WTC11 (cell line): Measurements from ENCODE around the gene CPEB3. TPM values are rescaled to one million over a fixed set of nuclear protein-coding genes. Genes with fewer than 3 reads are reported as not detected.

ENCODE experiments used
- ATAC-seq: fragments of 200-7000 bp; cut with Tn5 transposase; 2 replicates; pipeline ENCODE4 v1.10.0; 2021; ENCODE audit warnings: mild to moderate bottlenecking, moderate library complexity
- CTCF ChIA-PET: fragments of 300-600 bp; sonication (Branson Sonifier 250); formaldehyde crosslinking; loops from one replicate; lab custom pipeline; 2021; ENCODE audit warnings: antibody characterized with exemption; lab: Charles Lee
- POLR2A ChIA-PET: fragments of 350-600 bp; sonication (Branson Sonifier 250); formaldehyde crosslinking; loops from one replicate; lab custom pipeline; 2021; ENCODE audit warnings: antibody characterized with exemption; lab: Charles Lee
- DNase-seq: peaks from one replicate; pipeline ENCODE4 v3.0.0; 2021; ENCODE audit warnings: low spot score
- H3K27ac Mint-ChIP-seq: 2 replicates; pipeline ENCODE4 v1.8.0; 2021; ENCODE audit warnings: mixed read lengths
- H3K27me3 Mint-ChIP-seq: 2 replicates; pipeline ENCODE4 v1.8.0; 2021; ENCODE audit warnings: low read depth, mild to moderate bottlenecking, moderate library complexity, mixed read lengths
- H3K36me3 Mint-ChIP-seq: 2 replicates; pipeline ENCODE4 v1.8.0; 2021; ENCODE audit warnings: mixed read lengths
- H3K4me1 Mint-ChIP-seq: 2 replicates; pipeline ENCODE4 v1.8.0; 2022; ENCODE audit warnings: mixed read lengths
- H3K4me3 Mint-ChIP-seq: 2 replicates; pipeline ENCODE4 v1.8.0; 2021; ENCODE audit warnings: mild to moderate bottlenecking, moderate library complexity, mixed read lengths
- H3K9me3 Mint-ChIP-seq: 2 replicates; pipeline ENCODE4 v1.8.0; 2021; ENCODE audit warnings: mixed read lengths
- ATF3 ChIP-seq: sonication (generic); formaldehyde crosslinking; conservative IDR thresholded peaks from 2 replicates; pipeline ENCODE4 v1.8.1; 2022; ENCODE audit warnings: mild to moderate bottlenecking, missing genetic modification reagents
- CTCF ChIP-seq: fragments of 200-600 bp; IDR thresholded peaks from 2 replicates; pipeline ENCODE4 v1.8.0; 2022; ENCODE audit warnings: antibody characterized with exemption
- E2F4 ChIP-seq: sonication (generic); formaldehyde crosslinking; IDR thresholded peaks from 2 replicates; pipeline ENCODE4 v1.8.1; 2022; ENCODE audit warnings: low read depth, mild to moderate bottlenecking, moderate library complexity, missing genetic modification reagents, borderline replicate concordance
- ELF4 ChIP-seq: sonication (generic); formaldehyde crosslinking; IDR thresholded peaks from 2 replicates; pipeline ENCODE4 v1.8.1; 2022; ENCODE audit warnings: low read depth, mild to moderate bottlenecking, moderate library complexity, missing genetic modification reagents
- ETV6 ChIP-seq: sonication (generic); formaldehyde crosslinking; IDR thresholded peaks from 2 replicates; pipeline ENCODE4 v1.8.1; 2022; ENCODE audit warnings: mild to moderate bottlenecking, missing genetic modification reagents
- FOXP1 ChIP-seq: sonication (generic); formaldehyde crosslinking; IDR thresholded peaks from 2 replicates; pipeline ENCODE4 v1.8.0; 2022; ENCODE audit warnings: missing genetic modification reagents, mild to moderate bottlenecking, moderate library complexity, borderline replicate concordance
- GABPB1 ChIP-seq: sonication (generic); formaldehyde crosslinking; IDR thresholded peaks from 2 replicates; pipeline ENCODE4 v1.8.1; 2023; ENCODE audit warnings: mild to moderate bottlenecking, missing genetic modification reagents
- GRHL2 ChIP-seq: fragments of 250-450 bp; sonication (Bioruptor Pico); IDR thresholded peaks from 2 replicates; pipeline ENCODE4 v1.8.0; 2022; ENCODE audit warnings: mild to moderate bottlenecking, moderate library complexity; ENCODE audit not compliant: insufficient replicate concordance, severe bottlenecking
- JAZF1 ChIP-seq: fragments of 250-450 bp; sonication (Bioruptor Pico); IDR thresholded peaks from 2 replicates; pipeline ENCODE4 v1.9.0; 2021; ENCODE audit warnings: moderate library complexity, mild to moderate bottlenecking, inconsistent platforms
- PREB ChIP-seq: sonication (generic); formaldehyde crosslinking; IDR thresholded peaks from 2 replicates; pipeline ENCODE4 v1.8.1; 2022; ENCODE audit warnings: mild to moderate bottlenecking, missing genetic modification reagents, moderate library complexity, borderline replicate concordance
- RORB ChIP-seq: fragments of 250-450 bp; sonication (Bioruptor Pico); IDR thresholded peaks from 2 replicates; pipeline ENCODE4 v1.9.0; 2021; ENCODE audit warnings: mild to moderate bottlenecking
- SMAD3 ChIP-seq: sonication (generic); formaldehyde crosslinking; IDR thresholded peaks from 2 replicates; pipeline ENCODE4 v1.8.0; 2022; ENCODE audit warnings: missing genetic modification reagents, mild to moderate bottlenecking, borderline replicate concordance
- SMAD4 ChIP-seq: sonication (generic); formaldehyde crosslinking; IDR thresholded peaks from 2 replicates; pipeline ENCODE4 v1.8.0; 2022; ENCODE audit warnings: mild to moderate bottlenecking, missing genetic modification reagents
- TCF7 ChIP-seq: sonication (generic); formaldehyde crosslinking; IDR thresholded peaks from 2 replicates; pipeline ENCODE4 v1.8.0; 2022; ENCODE audit warnings: mild to moderate bottlenecking, low read depth, missing genetic modification reagents, moderate library complexity
- ZBTB21 ChIP-seq: sonication (generic); formaldehyde crosslinking; IDR thresholded peaks from 2 replicates; pipeline ENCODE4 v1.8.1; 2023; ENCODE audit warnings: mild to moderate bottlenecking, missing genetic modification reagents, borderline replicate concordance
- ZNF416 ChIP-seq: fragments of 250-450 bp; sonication (Bioruptor Pico); IDR thresholded peaks from 2 replicates; pipeline ENCODE4 v1.9.0; 2021; ENCODE audit warnings: mild to moderate bottlenecking, inconsistent platforms
- ZNF423 ChIP-seq: fragments of 250-450 bp; sonication (Bioruptor Pico); IDR thresholded peaks from 2 replicates; pipeline ENCODE4 v2.1.2; 2022; ENCODE audit warnings: mild to moderate bottlenecking, moderate library complexity
- ZSCAN18 ChIP-seq: fragments of 250-450 bp; sonication (Bioruptor Pico); IDR thresholded peaks from 2 replicates; pipeline ENCODE4 v2.1.2; 2022; ENCODE audit warnings: mild to moderate bottlenecking, moderate library complexity
- total RNA-seq: library from RNA; stranded (reverse); gene quantifications from 3 replicates; pipeline ENCODE4 v1.2.3, GENCODE V29; 2021

The CPEB3 gene
- total RNA-seq, 1 experiment from 2014 or later: 2.4 TPM

GRCh38 chr10:92091965-92092364, 198.9 kb downstream of the CPEB3 start:
- peaks cover 39% of the 10 kb centered on the region for H3K4me1 Mint-ChIP-seq
- H3K36me3 Mint-ChIP-seq: no peaks in the 10 kb centered on the region
- no peaks in the 10 kb centered on the region for H3K27me3 Mint-ChIP-seq
- peak overlapping the region; percentile 8; the same call in 1 of the 2 replicates for H3K4me3 Mint-ChIP-seq
- no peaks in the 10 kb centered on the region for H3K9me3 Mint-ChIP-seq
- TF ChIP-seq RORB (CRISPR knock-in tag) (no peak), JAZF1 (CRISPR knock-in tag) (no peak)
- DNase-seq: no peak
- no peak for ATAC-seq
- CTCF ChIA-PET: interaction anchor here (0.6 to 1.4 kb wide), 2 partner anchors 130 to 199 kb away, joined by 3 to 4 read pairs; partner anchors contain the start of genes CPEB3 and MARCHF5
- peak overlapping the region; percentile 62; the same call in 1 of the 2 replicates for H3K27ac Mint-ChIP-seq
- POLR2A ChIA-PET: no interaction called here

GRCh38 chr10:92087750-92088395, 203.0 kb downstream of the CPEB3 start:
- CTCF ChIA-PET: interaction anchor here (0.6 to 2.9 kb wide), 17 partner anchors 13 to 351 kb away, joined by 3 to 21 read pairs (median 4); partner anchors contain the start of genes CPEB3 and MARCHF5
- Mint-ChIP-seq H3K9me3 (no peaks in the 10 kb centered on the region), H3K4me1 (peaks cover 23% of the 10 kb centered on the region), H3K27me3 (no peaks in the 10 kb centered on the region)
- peak; percentile 100 for ATAC-seq
- TF ChIP-seq ZNF416 (CRISPR knock-in tag) (no peak), ELF4 (CRISPR knock-in tag) (no peak), SMAD4 (CRISPR knock-in tag) (no peak), SMAD3 (CRISPR knock-in tag) (no peak), CTCF (peak; percentile 48), JAZF1 (CRISPR knock-in tag) (no peak), ATF3 (no peak), E2F4 (CRISPR knock-in tag) (no peak), FOXP1 (no peak), GABPB1 (peak; percentile 45; the same call in 1 of the 2 replicates), TCF7 (no peak), ZNF423 (no peak), RORB (CRISPR knock-in tag) (no peak), ZBTB21 (CRISPR knock-in tag) (no peak), GRHL2 (CRISPR knock-in tag) (no peak), ZSCAN18 (CRISPR knock-in tag) (no peak)
- TF ChIP-seq, all 79 proteins: peak for 2
- Mint-ChIP-seq H3K36me3 (no peaks in the 10 kb centered on the region), H3K27ac (peak overlapping the region; percentile 84), H3K4me3 (no peak overlapping the region)
- DNase-seq: peak; percentile 75
- POLR2A ChIA-PET: interaction anchor here (0.7 to 1.1 kb wide), 3 partner anchors 38 to 247 kb away, joined by 3 to 5 read pairs (median 5); partner anchors contain the start of genes CPEB3 and MARCHF5

- CTCF ChIA-PET: no interaction called here
- Mint-ChIP-seq H3K27me3 (no peaks in the 10 kb centered on the region), H3K4me3 (no peak overlapping the region), H3K27ac (no peak overlapping the region), H3K4me1 (peaks cover under 1% of the 10 kb centered on the region; the same call in 1 of the 2 replicates), H3K9me3 (no peaks in the 10 kb centered on the region), H3K36me3 (no peaks in the 10 kb centered on the region)
- TF ChIP-seq GRHL2 (CRISPR knock-in tag): no peak
- TF ChIP-seq PREB (CRISPR knock-in tag): no peak
- TF ChIP-seq ETV6: no peak
- ATAC-seq: no peak
- POLR2A ChIA-PET: no interaction called here
- no peak for DNase-seq
These were observed 208.1 kb downstream of the CPEB3 start for GRCh38 chr10:92082583-92083280.
